Germinal center (tissue), 1 donor: ENCODE data around the gene LRRC4C.

Experiments used
- DNase-seq: peaks from one replicate; pipeline ENCODE4 v3.0.0; 2012; ENCODE audit warnings: mixed read lengths, low spot score

Gene LRRC4C

GRCh38 chr11:40467771-40468170 lies 991.7 kb downstream of the LRRC4C start:
- no peak for DNase-seq

- DNase-seq, result no peak
Observed at GRCh38 chr11:40445391-40445790, 1014.1 kb downstream of the LRRC4C start.

DNA sequence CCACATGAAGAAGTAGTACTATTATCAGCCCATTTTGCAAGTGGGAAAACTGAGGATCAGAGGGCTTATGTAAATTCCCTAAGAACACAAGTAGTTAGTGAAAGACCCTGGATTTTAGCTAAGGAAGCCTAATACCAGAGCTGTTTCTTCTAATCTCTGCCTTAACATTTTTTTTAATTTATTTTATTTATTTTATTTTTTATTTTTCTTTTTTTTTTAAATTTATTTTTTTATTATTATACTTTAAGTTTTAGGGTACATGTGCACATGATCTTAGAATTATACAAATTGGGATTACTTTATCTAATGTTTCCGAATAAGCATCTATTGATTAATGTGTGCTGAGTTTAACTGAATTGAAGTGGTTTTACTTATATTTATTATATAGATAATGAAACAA lies 1015.3 kb downstream of the LRRC4C start:
- no peak for DNase-seq

GRCh38 chr11:40435344-40435743 lies 1024.1 kb downstream of the LRRC4C start:
- no peak for DNase-seq

DNA sequence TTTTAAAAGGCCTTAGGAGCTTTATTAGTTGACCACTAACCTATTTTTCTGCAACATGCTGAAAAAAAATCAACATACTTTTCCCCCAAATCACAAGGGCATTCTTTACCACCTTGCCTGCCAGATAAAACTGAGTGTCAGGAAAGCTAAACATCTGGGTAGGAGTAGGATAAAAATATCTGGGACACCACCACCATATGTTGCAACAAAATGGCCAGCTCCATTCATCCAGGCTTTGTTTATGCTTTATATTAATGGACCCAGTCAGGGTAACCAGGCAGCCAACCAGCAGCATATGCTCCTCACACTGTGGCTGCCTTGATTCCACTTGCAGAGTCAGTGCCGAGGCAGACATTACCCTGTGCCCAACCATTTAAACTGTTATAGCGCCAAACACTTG lies 1024.5 kb downstream of the LRRC4C start:
- no peak for DNase-seq

GRCh38 chr11:40432358-40432757 lies 1027.1 kb downstream of the LRRC4C start:
- DNase-seq, result no peak

- no peak for DNase-seq
Observed at GRCh38 chr11:40425168-40425567, 1034.3 kb downstream of the LRRC4C start.

- no peak for DNase-seq
Observed at GRCh38 chr11:40421208-40421981, 1038.1 kb downstream of the LRRC4C start.

GRCh38 chr11:40417627-40418026 lies 1041.8 kb downstream of the LRRC4C start:
- DNase-seq, result no peak

DNA sequence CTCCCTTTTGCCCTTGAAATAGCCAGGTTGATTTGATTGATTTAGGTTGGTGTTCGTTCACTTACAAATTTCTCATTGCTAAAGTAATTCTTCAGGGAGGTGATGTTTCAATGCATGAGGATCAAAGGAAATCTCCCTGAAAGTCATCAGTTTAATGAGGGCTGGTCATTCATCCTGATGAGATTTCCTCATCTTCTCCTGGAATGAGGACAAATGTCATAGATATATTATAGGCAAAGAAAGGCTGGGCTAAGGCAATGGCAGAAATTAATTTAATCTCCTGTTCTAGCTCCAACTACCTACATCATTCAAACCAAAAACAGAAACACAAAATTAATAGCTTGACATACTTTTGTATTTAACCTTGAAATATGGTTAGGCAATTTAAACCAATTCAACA lies 1052.1 kb downstream of the LRRC4C start:
- DNase-seq, result no peak

- no peak for DNase-seq
Observed at GRCh38 chr11:40405614-40406013, 1053.8 kb downstream of the LRRC4C start.

DNA sequence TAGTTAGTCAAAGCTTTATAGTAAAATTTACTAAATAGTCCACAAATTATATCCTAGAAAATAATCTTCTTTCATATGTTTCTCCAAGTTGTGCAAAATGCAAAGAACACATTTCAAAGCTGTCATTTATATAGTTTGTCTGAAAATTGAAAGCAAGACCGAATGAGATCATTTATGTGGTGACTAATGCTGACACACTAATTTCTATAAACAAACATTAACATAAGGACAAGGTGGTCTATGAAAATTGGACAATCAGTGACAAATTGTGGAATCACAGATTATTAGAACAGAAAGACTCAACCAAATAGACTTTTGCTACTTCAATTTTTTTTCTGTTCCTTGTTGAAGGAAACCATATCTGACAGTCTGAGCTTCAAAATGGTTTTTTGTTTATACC lies 1056.1 kb downstream of the LRRC4C start:
- no peak for DNase-seq

- DNase-seq, result no peak
Observed at GRCh38 chr11:40401132-40401853, 1058.2 kb downstream of the LRRC4C start.

DNA sequence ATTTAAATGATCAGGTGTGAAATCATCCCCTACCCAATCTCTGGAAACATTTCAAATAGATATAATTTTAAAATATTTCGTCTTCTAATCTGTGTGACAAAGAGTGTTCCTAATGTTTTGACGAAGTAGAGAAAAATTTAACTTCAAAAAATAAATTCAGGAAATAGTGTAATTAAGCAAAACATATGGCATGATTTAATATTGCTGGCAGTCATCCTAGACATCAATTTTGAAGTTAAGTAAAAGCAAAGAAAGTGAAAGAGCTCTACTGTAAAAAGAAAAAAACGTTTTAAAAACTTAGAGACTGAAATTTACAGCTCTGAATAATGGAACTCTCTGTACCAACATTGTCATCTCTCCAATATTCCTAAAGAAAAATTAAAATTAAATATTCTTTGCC lies 1062.3 kb downstream of the LRRC4C start:
- DNase-seq, result no peak

DNA sequence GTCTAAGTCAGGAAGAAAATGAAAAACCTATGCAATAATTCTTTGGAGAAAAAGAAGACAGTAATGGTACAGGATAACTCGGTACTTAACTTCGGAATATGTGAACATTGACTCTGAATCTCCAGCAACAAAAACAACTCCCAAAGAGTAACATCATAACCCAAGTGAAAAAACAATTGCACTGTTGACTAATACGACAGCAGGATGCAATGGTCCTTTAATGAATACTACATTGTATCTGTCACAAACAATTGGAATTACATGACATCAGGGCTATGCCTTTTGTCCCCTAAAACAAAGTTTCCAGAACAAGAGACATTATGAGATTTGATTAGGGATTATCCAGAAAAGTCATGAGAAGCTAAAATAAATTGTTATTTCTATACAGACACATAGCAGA lies 1065.9 kb downstream of the LRRC4C start:
- no peak for DNase-seq

DNA sequence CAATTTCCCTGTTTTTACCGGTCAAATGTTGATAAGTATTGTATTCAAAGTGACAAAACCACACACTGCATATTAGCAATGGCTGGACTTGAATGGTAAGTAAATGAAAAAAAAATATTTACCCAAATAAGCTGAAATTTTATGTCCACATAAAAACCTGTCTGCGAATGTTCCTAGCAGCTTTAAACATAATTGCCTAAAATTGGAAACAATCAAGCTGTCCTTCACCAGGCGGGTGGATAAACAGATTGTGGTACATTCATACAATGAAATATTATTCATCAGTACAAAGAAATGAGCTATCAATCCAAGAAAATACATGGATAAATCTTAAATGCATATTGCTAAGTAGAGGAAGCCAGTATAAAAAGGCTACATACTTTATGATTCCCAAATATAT lies 1067.8 kb downstream of the LRRC4C start:
- no peak for DNase-seq

DNA sequence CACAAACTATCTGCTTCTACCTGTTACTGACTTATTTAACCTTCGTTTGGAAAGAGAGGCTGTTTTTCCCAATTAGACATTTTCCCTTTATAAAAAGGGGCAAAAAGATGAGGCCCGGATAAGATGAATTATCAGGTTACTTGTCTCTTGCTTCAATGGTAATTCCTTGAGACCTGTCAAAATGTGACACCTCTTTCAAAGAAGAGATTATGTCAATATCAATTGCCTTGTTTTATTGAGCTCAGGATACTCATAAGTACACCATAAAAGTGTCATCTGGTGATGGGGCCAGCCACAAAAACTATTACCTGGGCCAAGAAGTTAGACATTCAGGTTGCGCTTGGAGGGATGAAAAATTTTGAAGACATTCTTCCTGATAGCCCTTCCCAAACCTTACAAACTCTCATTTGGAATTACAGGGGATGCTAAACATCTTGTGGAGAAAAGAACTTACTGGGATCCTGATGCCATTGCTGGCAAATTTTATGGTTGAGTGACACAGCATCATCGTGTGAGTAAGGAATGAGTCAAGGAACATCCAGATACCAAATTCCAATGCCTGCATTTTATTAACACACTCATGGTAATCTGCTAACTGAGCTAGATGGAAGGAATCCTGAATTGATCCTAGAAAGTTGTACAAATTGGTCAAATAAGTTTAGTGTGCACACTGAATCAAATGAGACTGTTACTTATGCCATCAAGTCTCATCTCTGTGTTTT lies 1071.2 kb downstream of the LRRC4C start:
- DNase-seq, result no peak

- no peak for DNase-seq
Observed at GRCh38 chr11:40387240-40387980, 1072.0 kb downstream of the LRRC4C start.

GRCh38 chr11:40384991-40385390 lies 1074.5 kb downstream of the LRRC4C start:
- no peak for DNase-seq

- no peak for DNase-seq
Observed at GRCh38 chr11:40381481-40381880, 1078.0 kb downstream of the LRRC4C start.

DNA sequence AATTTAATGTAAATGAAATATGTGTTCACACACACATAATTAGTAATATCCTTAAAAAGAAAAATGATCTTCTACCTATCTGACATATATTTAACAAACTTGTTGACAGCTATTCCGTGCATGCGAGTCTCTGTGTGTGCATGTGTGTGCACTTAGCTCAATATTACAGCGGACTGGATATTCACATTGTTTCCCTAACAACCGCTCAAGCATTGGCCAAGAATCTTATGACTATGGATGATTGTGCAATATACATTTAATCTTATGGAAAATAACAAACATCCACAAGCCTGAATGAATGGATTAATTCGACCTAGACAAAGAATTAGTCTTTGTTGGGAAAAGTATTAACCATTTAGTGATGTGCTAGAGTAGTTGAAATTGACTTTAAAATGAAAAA lies 1078.6 kb downstream of the LRRC4C start:
- DNase-seq, result no peak

DNA sequence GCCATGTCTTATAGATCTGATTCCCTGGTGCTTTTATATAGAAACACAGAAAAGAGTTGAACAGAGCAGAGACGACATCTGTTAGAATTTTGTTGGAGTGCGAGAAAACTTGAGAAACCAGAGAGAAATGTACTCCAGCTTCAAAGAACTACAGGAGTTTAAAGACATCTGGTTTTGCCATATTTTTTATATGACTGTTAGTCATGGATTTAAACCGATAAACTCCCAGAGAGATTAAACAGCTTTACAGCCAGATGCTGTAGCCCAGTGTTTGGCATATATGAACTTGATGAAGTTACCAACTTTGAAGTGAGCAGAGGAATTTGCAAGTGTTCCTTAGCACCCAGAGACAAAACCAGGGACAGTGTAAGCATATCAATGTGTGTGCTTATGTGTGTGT lies 1083.1 kb downstream of the LRRC4C start:
- no peak for DNase-seq
